PC-9 (cell line): ENCODE measurements around the gene MACC1. TPM values are rescaled to one million over a fixed set of nuclear protein-coding genes. Genes with fewer than 3 reads are reported as not detected.

Experiments
- BruUV-seq: library from RNA; stranded (reverse); fragments of 400-500 nt; replicated peaks from 2 replicates; lab custom pipeline; 2021; lab: Mats Ljungman, UMichigan
- CTCF ChIA-PET: fragments of 300-600 bp; sonication (Branson Sonifier 250); formaldehyde crosslinking; loops from one replicate; lab custom pipeline; 2022; ENCODE audit warnings: antibody characterized with exemption; lab: Charles Lee
- POLR2A ChIA-PET: fragments of 300-600 bp; sonication (Branson Sonifier 250); formaldehyde crosslinking; loops from one replicate; lab custom pipeline; 2022; ENCODE audit warnings: antibody characterized with exemption; ENCODE audit not compliant: unreplicated experiment; lab: Charles Lee
- DNase-seq, 2 experiments: peaks; one replicate each; pipeline versions ENCODE4 v3.0.0 to v3.0.0-alpha.2; 2015 to 2022; ENCODE audit warnings: mixed read lengths in 1 of 2
- H2AFZ ChIP-seq: fragments of 200-600 bp; sonication (generic); 2 replicates; pipeline ENCODE4 v1.8.1; 2017; ENCODE audit warnings: antibody characterized with exemption
- H3F3A ChIP-seq: fragments of 200-600 bp; sonication (generic); 2 replicates; pipeline ENCODE4 v1.8.1; 2017; ENCODE audit warnings: antibody characterized with exemption, mild to moderate bottlenecking, low read depth; ENCODE audit not compliant: insufficient read depth
- H3K27ac ChIP-seq: fragments of 200-600 bp; sonication (generic); 2 replicates; pipeline ENCODE4 v1.6.1; 2016; ENCODE audit warnings: mixed run types
- H3K27me3 ChIP-seq: fragments of 200-600 bp; sonication (generic); 2 replicates; pipeline ENCODE4 v1.6.1; 2016; ENCODE audit warnings: low read depth, mixed run types; ENCODE audit not compliant: insufficient read depth
- H3K36me3 ChIP-seq: fragments of 200-600 bp; sonication (generic); 2 replicates; pipeline ENCODE4 v1.6.1; 2016; ENCODE audit warnings: low read depth, mixed run types
- H3K4me1 ChIP-seq: fragments of 200-600 bp; sonication (generic); replicated peaks from 2 replicates; pipeline ENCODE4 v1.6.1; 2016; ENCODE audit warnings: mixed run types; ENCODE audit not compliant: insufficient read depth
- H3K4me2 ChIP-seq: fragments of 200-600 bp; sonication (generic); 2 replicates; pipeline ENCODE4 v1.6.1; 2017; ENCODE audit warnings: mixed run types
- H3K4me3 ChIP-seq: fragments of 200-600 bp; sonication (generic); 2 replicates; pipeline ENCODE4 v1.6.1; 2016; ENCODE audit warnings: mixed run types
- H3K79me2 ChIP-seq: fragments of 200-600 bp; sonication (generic); 2 replicates; pipeline ENCODE4 v1.6.1; 2017; ENCODE audit warnings: low read depth, mixed run types
- H3K9me2 ChIP-seq: fragments of 200-600 bp; sonication (generic); 2 replicates; pipeline ENCODE4 v1.8.1; 2017; ENCODE audit warnings: mild to moderate bottlenecking; ENCODE audit not compliant: insufficient read depth
- H3K9me3 ChIP-seq: fragments of 200-600 bp; sonication (generic); 2 replicates; pipeline ENCODE4 v1.8.1; 2016; ENCODE audit warnings: low read depth; ENCODE audit not compliant: insufficient read depth
- H4K20me1 ChIP-seq: fragments of 200-600 bp; sonication (generic); 2 replicates; pipeline ENCODE4 v1.8.1; 2017; ENCODE audit not compliant: insufficient read depth
- CTCF ChIP-seq: fragments of 200-600 bp; sonication (generic); conservative IDR thresholded peaks from 2 replicates; pipeline ENCODE4 v1.6.1; 2017; ENCODE audit warnings: mixed run types, antibody characterized with exemption, mild to moderate bottlenecking, moderate library complexity
- EZH2 ChIP-seq: fragments of 200-600 bp; sonication (generic); IDR thresholded peaks from 2 replicates; pipeline ENCODE4 v1.8.0; 2017; ENCODE audit warnings: antibody characterized with exemption, low read depth
- intact Hi-C: fragments of 100-400 bp; cut with micrococcal nuclease; formaldehyde crosslinking; loops from one replicate; pipeline ENCODE4 v1.10.0; 2022; ENCODE audit not compliant: unreplicated experiment
- total RNA-seq: library from RNA; stranded (reverse); gene quantifications from 2 replicates; pipeline ENCODE4 v1.2.3, GENCODE V29; 2021

Gene MACC1
- total RNA-seq, 1 experiment from 2014 or later: 50.8 TPM

DNA sequence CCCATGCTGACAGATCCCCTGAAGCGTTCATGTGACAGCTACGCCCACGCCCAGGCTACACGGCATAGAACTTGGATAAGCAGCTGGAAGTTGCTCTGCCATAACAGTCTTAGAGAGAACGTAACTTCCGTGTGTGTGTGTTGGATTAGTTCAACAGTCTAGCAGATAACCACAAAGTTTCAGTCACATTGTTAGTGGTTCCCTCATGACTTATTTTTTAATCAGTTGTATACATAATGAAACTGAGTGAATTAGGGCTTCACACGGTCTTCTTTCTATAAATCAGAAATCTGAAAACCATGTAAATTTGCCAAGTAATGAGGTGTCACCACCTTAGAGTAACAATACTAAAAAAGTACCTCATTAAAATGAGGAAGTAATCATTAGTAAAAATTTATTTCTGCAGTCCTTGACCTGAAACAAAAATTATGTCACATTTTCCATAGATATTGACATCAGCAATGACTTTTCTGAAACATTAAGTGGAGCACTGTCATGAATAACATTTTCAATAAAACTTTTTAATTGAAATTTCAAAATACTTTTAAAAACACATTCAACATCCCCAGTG is 21.7 kb upstream of the MACC1 start:
- no peak overlapping the region for H3K4me3 ChIP-seq
- no TSS peak for BruUV-seq

GRCh38 chr7:20238194-20238753 is 21.1 kb upstream of the MACC1 start:
- Histone ChIP-seq H4K20me1 (no peaks in the 10 kb centered on the region), H3K4me1 (peaks cover 19% of the 10 kb centered on the region), H2AFZ (no peak overlapping the region), H3K4me3 (no peak overlapping the region), H3F3A (0 out of 2 replicates have a peak, but pooled peaks cover 6% of the 10 kb centered on the region), H3K79me2 (no peaks in the 10 kb centered on the region), H3K27me3 (no peaks in the 10 kb centered on the region), H3K36me3 (no peaks in the 10 kb centered on the region), H3K9me3 (no peaks in the 10 kb centered on the region), H3K9me2 (no peaks in the 10 kb centered on the region), H3K27ac (no peak overlapping the region), H3K4me2 (no peak overlapping the region)
- ChIA-PET POLR2A (no interaction called here), CTCF (no interaction called here)
- BruUV-seq: no TSS peak
- intact Hi-C loops: no loop called here
- TF ChIP-seq EZH2 (no peak), CTCF (no peak)
- no peak for DNase-seq

More for the DNA sequence above, 21.7 kb upstream of the MACC1 start:
- intact Hi-C loops: no loop called here
- CTCF ChIA-PET: no interaction called here
- H3K36me3 ChIP-seq: no peaks in the 10 kb centered on the region
- no peaks in the 10 kb centered on the region for H3K27me3 ChIP-seq
- H3K79me2 ChIP-seq: no peaks in the 10 kb centered on the region
- TF ChIP-seq EZH2 (no peak), CTCF (no peak)
- H4K20me1 ChIP-seq: no peaks in the 10 kb centered on the region
- no peak for DNase-seq
- H3K9me3 ChIP-seq: no peaks in the 10 kb centered on the region
- H3F3A ChIP-seq: 0 out of 2 replicates have a peak, but pooled peaks cover 6% of the 10 kb centered on the region
- H3K4me1 ChIP-seq: peaks cover 19% of the 10 kb centered on the region
- no peak overlapping the region for H2AFZ ChIP-seq
- H3K9me2 ChIP-seq: no peaks in the 10 kb centered on the region
- no peak overlapping the region for H3K4me2 ChIP-seq
- POLR2A ChIA-PET: no interaction called here
- H3K27ac ChIP-seq: no peak overlapping the region

DNA sequence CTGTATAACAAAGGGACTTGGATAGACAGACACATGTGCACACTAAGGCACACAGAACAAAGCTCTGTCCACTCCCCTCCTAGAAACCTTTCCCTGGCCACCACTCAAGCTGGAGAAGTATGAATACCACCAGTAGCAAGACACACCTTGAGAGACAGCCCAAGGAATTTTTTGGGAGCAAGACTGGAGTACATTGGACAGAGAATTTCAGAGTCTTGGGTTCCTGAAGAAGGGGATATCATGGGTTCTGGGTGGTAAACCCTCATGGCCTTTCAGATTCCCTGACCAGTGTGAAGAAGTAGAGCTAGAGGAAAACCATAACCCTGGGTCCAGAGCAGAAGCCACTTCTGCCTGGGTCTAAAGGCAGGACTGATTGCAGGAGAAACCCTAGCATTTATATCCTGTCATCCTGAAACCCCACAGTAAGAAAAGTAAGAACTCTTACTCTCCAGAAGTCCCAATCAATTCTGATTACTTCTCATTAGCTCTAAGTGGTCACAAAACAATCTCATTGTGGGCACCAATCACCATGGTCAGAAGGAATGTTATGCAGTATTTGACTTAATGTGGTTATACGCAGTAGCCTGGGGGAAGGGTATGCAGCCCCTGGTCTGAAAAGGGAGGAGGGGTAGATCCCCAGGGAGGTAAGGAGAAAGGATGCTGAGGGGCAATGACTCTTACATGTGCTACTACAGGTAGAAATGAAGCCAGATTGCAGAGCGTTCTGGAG is 20.4 kb upstream of the MACC1 start:
- CTCF ChIA-PET: interaction anchor here (0.6 kb wide), 1 partner anchor 1054 kb away, joined by 3 read pairs; no protein-coding TSS in a partner anchor
- Histone ChIP-seq H2AFZ (peak overlapping the region; percentile 24; the same call in 1 of the 2 replicates), H3K27ac (peak overlapping the region; percentile 64)

More for the DNA sequence above, 20.4 kb upstream of the MACC1 start:
- H3K27me3 ChIP-seq: no peaks in the 10 kb centered on the region
- H3K4me1 ChIP-seq: peaks cover 19% of the 10 kb centered on the region
- H3K79me2 ChIP-seq: no peaks in the 10 kb centered on the region
- no peak for TF ChIP-seq EZH2
- no peak for TF ChIP-seq CTCF
- H3K4me2 ChIP-seq: no peak overlapping the region; the same call in 1 of the 2 replicates
- H3K4me3 ChIP-seq: no peak overlapping the region
- no peak for DNase-seq
- POLR2A ChIA-PET: no interaction called here
- intact Hi-C loops: no loop called here
- no TSS peak for BruUV-seq
- no peaks in the 10 kb centered on the region for H3K9me2 ChIP-seq
- H4K20me1 ChIP-seq: no peaks in the 10 kb centered on the region
- H3F3A ChIP-seq: 0 out of 2 replicates have a peak, but pooled peaks cover 6% of the 10 kb centered on the region
- H3K9me3 ChIP-seq: no peaks in the 10 kb centered on the region
- H3K36me3 ChIP-seq: no peaks in the 10 kb centered on the region
